Measurements from ENCODE around the gene TMIGD1. TPM values are rescaled to one million over a fixed set of nuclear protein-coding genes. Genes with fewer than 3 reads are reported as not detected.

Gene TMIGD1
- total RNA-seq, 1 experiment from 2014 or later = not detected

DNA sequence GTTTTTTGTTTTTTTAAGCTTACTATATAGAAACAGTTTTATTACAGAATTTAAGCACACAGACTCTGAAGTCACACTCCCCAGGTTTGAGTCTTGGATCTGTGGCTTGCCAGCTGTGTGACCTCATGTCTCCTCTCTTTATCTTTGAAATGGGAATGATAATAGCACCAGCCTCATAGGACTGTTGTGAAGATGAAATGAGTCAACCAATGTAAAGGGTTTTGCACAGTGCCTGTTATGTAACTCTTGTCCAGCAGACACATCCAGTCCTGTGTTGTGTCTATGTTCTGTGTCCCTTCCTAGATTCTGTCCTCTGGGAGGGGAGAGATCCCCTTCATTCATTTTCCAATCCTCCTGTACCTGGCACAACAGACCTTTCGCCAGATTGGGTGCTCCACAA, 41.8 kb upstream of the TMIGD1 start:
- Mint-ChIP-seq H3K4me1 (peaks cover 35 to 37% of the 10 kb centered on the region in 2 experiments), H3K36me3 (ENCODE audit: insufficient read depth in 1 of 3, low read depth in 3 of 3) (no peaks in the 10 kb centered on the region), H3K27ac (no peak overlapping the region), H3K27me3 (ENCODE audit: low read depth) (peaks cover 44% of the 10 kb centered on the region), H3K4me3 (no peak overlapping the region), H3K9me3 (no peaks in the 10 kb centered on the region; a peak in 1 of 5 replicates)
- Histone ChIP-seq H2BK5ac (ENCODE audit: insufficient read length, low read length) (no peak overlapping the region), H2BK20ac (ENCODE audit: low read depth, low read length, poor library complexity, severe bottlenecking) (no peak overlapping the region), H4K8ac (replicated peaks; ENCODE audit: insufficient read length, low read depth, low read length) (no peak overlapping the region), H3K4me2 (ENCODE audit: insufficient read depth, insufficient read length, low read length) (no peak overlapping the region), H2BK15ac (ENCODE audit: low read depth, low read length) (no peak overlapping the region), H3K23me2 (ENCODE audit: insufficient read length, low read depth, low read length, poor library complexity, severe bottlenecking) (peaks cover 21% of the 10 kb centered on the region), H3K9ac (ENCODE audit: extremely low read depth, insufficient read length, low read length) (no peak overlapping the region), H4K91ac (ENCODE audit: insufficient read length, low read depth, low read length) (no peak overlapping the region), H3K79me2 (ENCODE audit: insufficient read depth, low read length) (no peaks in the 10 kb centered on the region), H4K5ac (ENCODE audit: insufficient read length, low read depth, low read length) (no peak overlapping the region), H3K4ac (ENCODE audit: low read depth, low read length) (no peak overlapping the region), H3K18ac (ENCODE audit: insufficient read length, low read depth, low read length) (no peak overlapping the region), H3T11ph (ENCODE audit: low read length) (no peak overlapping the region), H4K20me1 (ENCODE audit: control insufficient read depth, insufficient read depth, insufficient read length) (peaks cover 2% of the 10 kb centered on the region), H2AK5ac (ENCODE audit: insufficient read length, low read length) (no peak overlapping the region), H3K27ac (ENCODE audit: insufficient read length, low read depth, low read length) (no peak overlapping the region), H2BK12ac (ENCODE audit: insufficient read length, low read depth, low read length) (no peak overlapping the region), H3K9me3 (ENCODE audit: control insufficient read depth, low read depth, low read length) (no peaks in the 10 kb centered on the region), H2BK120ac (ENCODE audit: low read depth, low read length, poor library complexity, severe bottlenecking) (no peak overlapping the region), H3K27me3 (ENCODE audit: insufficient read depth, low read length) (peaks cover 17% of the 10 kb centered on the region; the same call in 1 of the 2 replicates), H3K79me1 (ENCODE audit: insufficient read depth, low read depth, low read length, poor library complexity, severe bottlenecking) (no peaks in the 10 kb centered on the region), H3K14ac (ENCODE audit: insufficient read depth, low read length) (no peak overlapping the region), H3K4me1 (ENCODE audit: insufficient read depth, low read length) (no peaks in the 10 kb centered on the region; the same call in 1 of the 2 replicates), H3K23ac (ENCODE audit: insufficient read length, low read depth, low read length) (no peak overlapping the region), H2AFZ (ENCODE audit: low read length) (no peak overlapping the region), H3K56ac (ENCODE audit: insufficient read length, low read depth, low read length) (no peak overlapping the region)
- no peak for DNase-seq
- TF ChIP-seq, protein P1, sequence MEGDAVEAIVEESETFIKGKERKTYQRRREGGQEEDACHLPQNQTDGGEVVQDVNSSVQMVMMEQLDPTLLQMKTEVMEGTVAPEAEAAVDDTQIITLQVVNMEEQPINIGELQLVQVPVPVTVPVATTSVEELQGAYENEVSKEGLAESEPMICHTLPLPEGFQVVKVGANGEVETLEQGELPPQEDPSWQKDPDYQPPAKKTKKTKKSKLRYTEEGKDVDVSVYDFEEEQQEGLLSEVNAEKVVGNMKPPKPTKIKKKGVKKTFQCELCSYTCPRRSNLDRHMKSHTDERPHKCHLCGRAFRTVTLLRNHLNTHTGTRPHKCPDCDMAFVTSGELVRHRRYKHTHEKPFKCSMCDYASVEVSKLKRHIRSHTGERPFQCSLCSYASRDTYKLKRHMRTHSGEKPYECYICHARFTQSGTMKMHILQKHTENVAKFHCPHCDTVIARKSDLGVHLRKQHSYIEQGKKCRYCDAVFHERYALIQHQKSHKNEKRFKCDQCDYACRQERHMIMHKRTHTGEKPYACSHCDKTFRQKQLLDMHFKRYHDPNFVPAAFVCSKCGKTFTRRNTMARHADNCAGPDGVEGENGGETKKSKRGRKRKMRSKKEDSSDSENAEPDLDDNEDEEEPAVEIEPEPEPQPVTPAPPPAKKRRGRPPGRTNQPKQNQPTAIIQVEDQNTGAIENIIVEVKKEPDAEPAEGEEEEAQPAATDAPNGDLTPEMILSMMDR (conservative IDR thresholded peaks at IDR 0.05) = no peak
- WGBS (ENCODE audit: extremely low coverage, insufficient read length, low lambda C conversion rate) = no CpG with 5 or more reads among the region's 1 CpG
